Nephron (organoid): ENCODE data around the gene LRRC41.

Experiments
- H3K27ac Mint-ChIP-seq, 3 experiments: 2 replicates each; pipeline ENCODE4 v1.8.0; 2020; ENCODE audit warnings: mixed read lengths in 3 of 3, mild to moderate bottlenecking in 2 of 3, moderate library complexity in 1 of 3
- H3K27me3 Mint-ChIP-seq: 2 replicates; pipeline ENCODE4 v1.8.0; 2021; ENCODE audit warnings: low read depth, mild to moderate bottlenecking, moderate library complexity, mixed read lengths
- H3K36me3 Mint-ChIP-seq: 2 replicates; pipeline ENCODE4 v1.8.0; 2020; ENCODE audit warnings: low read depth, mixed read lengths
- H3K4me1 Mint-ChIP-seq: 2 replicates; pipeline ENCODE4 v1.8.0; 2020; ENCODE audit warnings: mixed read lengths
- H3K4me3 Mint-ChIP-seq, 3 experiments: 2 replicates each; pipeline ENCODE4 v1.8.0; 2020; ENCODE audit warnings: mild to moderate bottlenecking in 3 of 3, mixed read lengths in 3 of 3, moderate library complexity in 2 of 3
- H3K9me3 Mint-ChIP-seq: 2 replicates; pipeline ENCODE4 v1.8.0; 2020; ENCODE audit warnings: mixed read lengths
- TF ChIP-seq, protein P1 (sequence below), 3 experiments: fragments of 200-600 bp; sonication (generic); IDR thresholded peaks; one replicate each; pipeline ENCODE4 v1.5.0; 2021; ENCODE audit warnings: antibody characterized with exemption in 3 of 3; ENCODE audit not compliant: unreplicated experiment in 3 of 3

Gene LRRC41

GRCh38 chr1:46298387-46298786, 5.0 kb downstream of the LRRC41 start:
- peaks cover 28% of the 10 kb centered on the region for H3K4me1 Mint-ChIP-seq
- no peak overlapping the region for H3K4me3 Mint-ChIP-seq
- H3K27me3 Mint-ChIP-seq = no peaks in the 10 kb centered on the region
- H3K9me3 Mint-ChIP-seq = no peaks in the 10 kb centered on the region
- peaks cover 40% of the 10 kb centered on the region for H3K36me3 Mint-ChIP-seq
- TF ChIP-seq, protein P1, sequence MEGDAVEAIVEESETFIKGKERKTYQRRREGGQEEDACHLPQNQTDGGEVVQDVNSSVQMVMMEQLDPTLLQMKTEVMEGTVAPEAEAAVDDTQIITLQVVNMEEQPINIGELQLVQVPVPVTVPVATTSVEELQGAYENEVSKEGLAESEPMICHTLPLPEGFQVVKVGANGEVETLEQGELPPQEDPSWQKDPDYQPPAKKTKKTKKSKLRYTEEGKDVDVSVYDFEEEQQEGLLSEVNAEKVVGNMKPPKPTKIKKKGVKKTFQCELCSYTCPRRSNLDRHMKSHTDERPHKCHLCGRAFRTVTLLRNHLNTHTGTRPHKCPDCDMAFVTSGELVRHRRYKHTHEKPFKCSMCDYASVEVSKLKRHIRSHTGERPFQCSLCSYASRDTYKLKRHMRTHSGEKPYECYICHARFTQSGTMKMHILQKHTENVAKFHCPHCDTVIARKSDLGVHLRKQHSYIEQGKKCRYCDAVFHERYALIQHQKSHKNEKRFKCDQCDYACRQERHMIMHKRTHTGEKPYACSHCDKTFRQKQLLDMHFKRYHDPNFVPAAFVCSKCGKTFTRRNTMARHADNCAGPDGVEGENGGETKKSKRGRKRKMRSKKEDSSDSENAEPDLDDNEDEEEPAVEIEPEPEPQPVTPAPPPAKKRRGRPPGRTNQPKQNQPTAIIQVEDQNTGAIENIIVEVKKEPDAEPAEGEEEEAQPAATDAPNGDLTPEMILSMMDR (IDR thresholded peaks at IDR 0.05; ENCODE audit: unreplicated experiment in 3 of 3) = no peak
- H3K27ac Mint-ChIP-seq = peak overlapping the region in 1 of 3 experiments; percentile 54

DNA sequence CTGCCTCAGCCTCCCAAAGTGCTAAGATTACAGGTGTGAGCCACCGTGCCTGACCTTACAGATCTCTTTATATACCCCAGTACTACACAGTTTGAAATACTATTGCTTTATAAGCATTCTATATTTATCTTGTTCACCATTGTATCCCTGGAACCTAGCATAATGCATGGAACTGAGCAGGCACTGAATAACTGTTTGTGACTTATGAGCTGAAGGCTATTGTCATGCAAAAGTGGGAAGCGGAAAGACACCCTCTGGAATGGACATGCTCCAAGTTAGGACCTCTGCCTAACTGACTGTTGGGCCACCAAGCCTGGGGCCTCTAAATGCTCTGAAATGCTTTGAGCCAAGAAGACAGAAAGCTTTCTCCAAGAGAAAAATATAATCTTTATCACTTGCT, 8.1 kb downstream of the LRRC41 start:
- Mint-ChIP-seq H3K36me3 (peaks cover 50% of the 10 kb centered on the region), H3K27me3 (no peaks in the 10 kb centered on the region), H3K27ac (no peak overlapping the region), H3K4me1 (peaks cover 15% of the 10 kb centered on the region), H3K9me3 (no peaks in the 10 kb centered on the region), H3K4me3 (no peak overlapping the region)
- TF ChIP-seq, protein P1 (IDR thresholded peaks at IDR 0.05; ENCODE audit: unreplicated experiment in 3 of 3) = no peak

DNA sequence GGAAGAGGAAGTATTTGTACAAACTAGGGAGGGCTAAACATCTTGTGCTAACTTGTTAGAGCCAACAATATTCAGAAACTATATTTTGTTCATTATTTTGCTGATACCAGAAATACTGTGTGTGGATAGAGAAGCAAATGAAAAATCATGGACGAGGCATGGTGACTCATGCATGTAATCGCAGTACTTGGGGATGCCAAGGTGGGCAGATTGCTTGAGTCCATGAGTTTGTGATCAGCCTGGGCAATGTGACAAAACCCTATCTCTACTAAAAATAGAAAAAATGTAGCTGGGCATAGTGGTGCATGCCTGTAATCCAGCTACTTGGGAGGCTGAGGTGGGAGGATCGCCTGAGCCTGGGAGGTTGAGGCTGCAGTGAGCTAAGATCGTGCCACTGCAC, 13.4 kb downstream of the LRRC41 start:
- TF ChIP-seq, protein P1 (IDR thresholded peaks at IDR 0.05; ENCODE audit: unreplicated experiment in 3 of 3) = no peak
- peaks cover 49% of the 10 kb centered on the region for H3K36me3 Mint-ChIP-seq
- H3K4me3 Mint-ChIP-seq = no peak overlapping the region
- H3K4me1 Mint-ChIP-seq = peaks cover 14% of the 10 kb centered on the region
- H3K9me3 Mint-ChIP-seq = no peaks in the 10 kb centered on the region
- no peaks in the 10 kb centered on the region for H3K27me3 Mint-ChIP-seq
- H3K27ac Mint-ChIP-seq = no peak overlapping the region

DNA sequence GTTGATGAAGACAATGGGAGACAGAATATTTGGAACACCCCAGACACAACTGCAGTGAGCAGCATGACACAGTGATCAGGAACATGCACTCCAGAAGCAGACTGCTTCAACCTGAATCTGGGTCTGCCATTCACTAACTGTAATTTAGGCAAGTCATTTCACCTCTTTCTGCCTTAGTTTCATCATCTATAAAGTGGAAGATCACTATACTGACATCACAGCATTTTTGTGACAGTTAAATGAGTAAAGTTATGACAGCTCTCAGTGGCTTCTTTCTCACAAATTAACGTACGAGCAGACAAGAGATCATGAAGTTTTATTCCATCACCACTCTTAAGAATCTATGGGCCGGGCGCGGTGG, 14.3 kb downstream of the LRRC41 start:
- Mint-ChIP-seq H3K36me3 (peaks cover 54% of the 10 kb centered on the region), H3K9me3 (no peaks in the 10 kb centered on the region), H3K27me3 (no peaks in the 10 kb centered on the region), H3K4me1 (peaks cover 21% of the 10 kb centered on the region), H3K27ac (no peak overlapping the region), H3K4me3 (no peak overlapping the region)
- TF ChIP-seq, protein P1 (IDR thresholded peaks at IDR 0.05; ENCODE audit: unreplicated experiment in 3 of 3) = no peak

DNA sequence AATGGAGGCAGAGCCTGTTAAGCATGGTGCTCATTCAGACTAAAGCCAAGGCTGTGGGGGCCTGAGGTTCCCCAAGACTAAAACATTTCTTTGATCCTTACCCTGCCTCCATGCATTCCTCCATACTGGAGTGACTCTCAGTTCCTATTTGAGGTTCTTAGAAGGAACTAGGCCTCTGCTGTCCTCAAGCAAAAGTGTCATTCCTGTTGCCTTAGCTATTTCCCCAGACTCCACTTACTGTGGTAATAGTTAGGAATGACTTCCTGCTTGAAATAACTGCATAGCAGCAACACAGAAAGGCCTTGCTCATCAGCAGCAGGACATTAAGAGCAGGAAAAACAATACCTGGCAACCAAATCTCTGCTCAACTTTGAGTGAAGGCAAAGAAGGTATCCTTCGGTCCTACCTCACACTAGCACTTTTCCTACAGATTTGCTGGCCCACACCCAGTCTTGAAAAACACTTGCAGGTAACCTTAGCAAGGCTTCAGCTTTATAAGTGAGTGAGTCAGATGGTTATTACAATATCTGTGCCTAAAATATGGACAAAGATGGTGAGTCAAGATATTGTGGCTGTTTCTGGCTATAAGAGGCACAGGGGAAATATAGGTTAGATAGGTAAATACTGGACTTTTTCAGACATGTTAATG, 14.8 kb downstream of the LRRC41 start:
- H3K27me3 Mint-ChIP-seq = no peaks in the 10 kb centered on the region
- peaks cover 25% of the 10 kb centered on the region for H3K4me1 Mint-ChIP-seq
- TF ChIP-seq, protein P1 (IDR thresholded peaks at IDR 0.05; ENCODE audit: unreplicated experiment in 3 of 3) = no peak
- no peak overlapping the region for H3K27ac Mint-ChIP-seq
- no peaks in the 10 kb centered on the region for H3K9me3 Mint-ChIP-seq
- H3K4me3 Mint-ChIP-seq = no peak overlapping the region
- H3K36me3 Mint-ChIP-seq = peaks cover 58% of the 10 kb centered on the region

- peaks cover 73% of the 10 kb centered on the region for H3K36me3 Mint-ChIP-seq
- no peaks in the 10 kb centered on the region for H3K27me3 Mint-ChIP-seq
- H3K9me3 Mint-ChIP-seq = no peaks in the 10 kb centered on the region
- H3K27ac Mint-ChIP-seq = no peak overlapping the region
- H3K4me1 Mint-ChIP-seq = peaks cover 25% of the 10 kb centered on the region
- TF ChIP-seq, protein P1 (IDR thresholded peaks at IDR 0.05; ENCODE audit: unreplicated experiment in 3 of 3) = no peak
- no peak overlapping the region for H3K4me3 Mint-ChIP-seq
Measured at GRCh38 chr1:46285730-46286477, 17.5 kb downstream of the LRRC41 start.
